ENCODE data around the gene COMMD3. TPM values are rescaled to one million over a fixed set of nuclear protein-coding genes. Genes with fewer than 3 reads are reported as not detected.

Gene COMMD3
- total RNA-seq, 1 donor from 2014 or later, result 44.8 TPM

GRCh38 chr10:22366771-22367170 lies 50.6 kb downstream of the COMMD3 start:
- H3K4me3 ChIP-seq, result no peak overlapping the region
- no peak for DNase-seq
- TF ChIP-seq CTCF (IDR thresholded peaks at IDR 0.05), result no peak
- ATAC-seq, result no peak
- H3K9me3 ChIP-seq, result no peaks in the 10 kb centered on the region
- peaks cover 6% of the 10 kb centered on the region for H3K27me3 ChIP-seq
- no peak overlapping the region for H3K27ac ChIP-seq
- intact Hi-C loops (cut with DNase I), result no loop called here
- no peaks in the 10 kb centered on the region for H3K4me1 ChIP-seq
- no peaks in the 10 kb centered on the region for H3K36me3 ChIP-seq

GRCh38 chr10:22367471-22367870 lies 51.3 kb downstream of the COMMD3 start:
- intact Hi-C loops (cut with DNase I), result no loop called here
- no peak for ATAC-seq
- Histone ChIP-seq H3K4me3 (no peak overlapping the region), H3K36me3 (no peaks in the 10 kb centered on the region), H3K27me3 (peaks cover 2% of the 10 kb centered on the region), H3K27ac (no peak overlapping the region), H3K9me3 (no peaks in the 10 kb centered on the region), H3K4me1 (no peaks in the 10 kb centered on the region)
- no peak for TF ChIP-seq CTCF (IDR thresholded peaks at IDR 0.05)
- no peak for DNase-seq

GRCh38 chr10:22368402-22368801 lies 52.2 kb downstream of the COMMD3 start:
- Histone ChIP-seq H3K4me3 (no peak overlapping the region), H3K27me3 (no peaks in the 10 kb centered on the region), H3K9me3 (no peaks in the 10 kb centered on the region), H3K27ac (no peak overlapping the region), H3K4me1 (no peaks in the 10 kb centered on the region), H3K36me3 (no peaks in the 10 kb centered on the region)
- intact Hi-C loops (cut with DNase I), result no loop called here
- DNase-seq (no peak), ATAC-seq (no peak)
- no peak for TF ChIP-seq CTCF (IDR thresholded peaks at IDR 0.05)

DNA sequence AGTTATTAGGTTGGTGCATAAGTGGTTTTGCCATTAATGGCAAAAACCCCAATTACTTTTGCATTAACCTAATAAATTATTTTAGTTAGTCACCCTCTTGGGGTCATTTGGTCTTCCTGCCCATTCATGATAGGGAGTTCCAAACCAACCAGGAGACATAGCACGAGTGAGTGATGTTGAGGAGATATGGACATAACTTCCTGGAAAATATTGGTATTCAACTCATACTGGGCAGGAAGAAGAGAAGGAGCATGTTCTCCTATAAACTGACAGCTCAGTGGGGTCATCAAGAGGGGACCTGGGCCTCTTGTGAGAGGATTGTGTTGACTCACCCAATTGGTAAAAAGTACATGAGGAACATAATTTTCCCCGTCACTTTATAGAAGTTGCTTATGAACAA lies 52.8 kb downstream of the COMMD3 start:
- Histone ChIP-seq H3K4me1 (no peaks in the 10 kb centered on the region), H3K27me3 (no peaks in the 10 kb centered on the region), H3K27ac (no peak overlapping the region), H3K36me3 (no peaks in the 10 kb centered on the region), H3K4me3 (no peak overlapping the region), H3K9me3 (no peaks in the 10 kb centered on the region)
- no peak for ATAC-seq
- TF ChIP-seq CTCF (IDR thresholded peaks at IDR 0.05), result no peak
- intact Hi-C loops (cut with DNase I), result no loop called here
- DNase-seq, result no peak

- ATAC-seq, result peak; percentile 79
Measured at GRCh38 chr10:22369434-22370072, 53.4 kb downstream of the COMMD3 start.

More at GRCh38 chr10:22369434-22370072, 53.4 kb downstream of the COMMD3 start:
- DNase-seq, result no peak
- no peaks in the 10 kb centered on the region for H3K9me3 ChIP-seq
- H3K27ac ChIP-seq, result no peak overlapping the region
- no peaks in the 10 kb centered on the region for H3K4me1 ChIP-seq
- no peak overlapping the region for H3K4me3 ChIP-seq
- no peak for TF ChIP-seq CTCF (IDR thresholded peaks at IDR 0.05)
- H3K27me3 ChIP-seq, result no peaks in the 10 kb centered on the region
- intact Hi-C loops (cut with DNase I), result no loop called here
- no peaks in the 10 kb centered on the region for H3K36me3 ChIP-seq

Other genes starting within 250 kb of the COMMD3 start
- gene EBLN1, start 98.4 kb upstream of the COMMD3 start, total RNA-seq, result not detected
- gene BMI1, start 4.7 kb downstream of the COMMD3 start, total RNA-seq, result 50.9 TPM
- not detected for gene SPAG6, start 29.1 kb downstream of the COMMD3 start, total RNA-seq

Data from upper lobe of right lung (tissue), 1 donor.